ENCODE measurements around the gene PCDH9.

The PCDH9 gene

DNA sequence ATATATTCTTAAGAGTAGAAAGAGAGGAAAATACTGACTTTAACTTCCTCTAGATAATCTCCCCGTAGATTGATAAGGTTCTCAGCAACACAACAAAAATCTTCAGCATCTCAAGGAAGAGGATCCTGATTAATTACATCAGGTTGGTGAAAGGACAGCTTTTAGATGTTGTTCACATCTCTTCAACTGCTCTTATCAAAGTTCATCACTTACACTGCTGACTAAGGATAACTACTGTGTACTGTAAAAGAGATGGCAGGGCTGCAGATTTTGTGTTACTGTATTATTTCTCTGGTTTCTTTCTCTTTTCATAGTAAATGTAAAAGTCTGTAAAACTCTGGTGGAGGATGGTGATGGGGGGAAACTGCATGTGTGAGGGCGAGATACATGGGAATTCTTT lies 133.7 kb downstream of the PCDH9 start:
- no peaks in the 10 kb centered on the region for H3K9me3 ChIP-seq (ENCODE audit: insufficient read depth, low read length)
- H3K9ac ChIP-seq (ENCODE audit: insufficient read length, low read depth): no peak overlapping the region
- no peaks in the 10 kb centered on the region for H3K36me3 ChIP-seq (ENCODE audit: insufficient read depth, insufficient read length, low read length)
- H3K27me3 ChIP-seq (ENCODE audit: insufficient read depth, insufficient read length): no peaks in the 10 kb centered on the region
- no peak for DNase-seq (ENCODE audit: low read depth, low spot score)
- no peak overlapping the region for H3K4me3 ChIP-seq (ENCODE audit: insufficient read length, low read depth)
- TF ChIP-seq YY1 (IDR thresholded peaks at IDR 0.05; ENCODE audit: insufficient read depth, insufficient read length) (no peak), ZNF274 (IDR thresholded peaks at IDR 0.05; ENCODE audit: low read depth, low read length) (no peak), SUZ12 (IDR thresholded peaks at IDR 0.05; ENCODE audit: extremely low read depth, insufficient read depth, insufficient read length) (no peak)
- no peaks in the 10 kb centered on the region for H3K4me1 ChIP-seq (ENCODE audit: insufficient read depth, insufficient read length)

DNA sequence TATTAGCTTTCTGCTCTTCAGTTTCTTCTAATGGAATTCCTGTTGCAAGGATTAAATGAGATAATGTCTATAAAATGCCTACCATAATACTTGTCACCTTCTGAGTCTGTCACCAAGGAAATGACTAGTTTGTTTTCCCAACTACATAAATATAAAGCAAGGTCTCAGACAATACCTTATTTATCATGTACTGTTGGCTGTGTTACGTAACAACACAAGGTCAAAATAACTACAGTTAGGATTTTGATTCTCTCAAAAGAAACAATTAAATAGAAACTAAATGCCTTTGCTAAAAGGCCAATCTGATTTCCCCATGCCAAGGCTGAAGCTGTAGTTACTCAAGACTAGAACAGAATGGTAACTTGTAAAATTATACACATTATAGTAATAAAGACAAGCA lies 134.5 kb downstream of the PCDH9 start:
- no peaks in the 10 kb centered on the region for H3K9me3 ChIP-seq (ENCODE audit: insufficient read depth, low read length)
- no peak overlapping the region for H3K9ac ChIP-seq (ENCODE audit: insufficient read length, low read depth)
- H3K4me3 ChIP-seq (ENCODE audit: insufficient read length, low read depth): no peak overlapping the region
- no peak for DNase-seq (ENCODE audit: low read depth, low spot score)
- H3K27me3 ChIP-seq (ENCODE audit: insufficient read depth, insufficient read length): no peaks in the 10 kb centered on the region
- no peaks in the 10 kb centered on the region for H3K36me3 ChIP-seq (ENCODE audit: insufficient read depth, insufficient read length, low read length)
- H3K4me1 ChIP-seq (ENCODE audit: insufficient read depth, insufficient read length): no peaks in the 10 kb centered on the region
- TF ChIP-seq YY1 (IDR thresholded peaks at IDR 0.05; ENCODE audit: insufficient read depth, insufficient read length): no peak
- TF ChIP-seq SUZ12 (IDR thresholded peaks at IDR 0.05; ENCODE audit: extremely low read depth, insufficient read depth, insufficient read length): no peak
- no peak for TF ChIP-seq ZNF274 (IDR thresholded peaks at IDR 0.05; ENCODE audit: low read depth, low read length)

- TF ChIP-seq YY1 (IDR thresholded peaks at IDR 0.05; ENCODE audit: insufficient read depth, insufficient read length): no peak
- no peak for TF ChIP-seq ZNF274 (IDR thresholded peaks at IDR 0.05; ENCODE audit: low read depth, low read length)
- TF ChIP-seq SUZ12 (IDR thresholded peaks at IDR 0.05; ENCODE audit: extremely low read depth, insufficient read depth, insufficient read length): no peak
- Histone ChIP-seq H3K27me3 (ENCODE audit: insufficient read depth, insufficient read length) (no peaks in the 10 kb centered on the region), H3K9me3 (ENCODE audit: insufficient read depth, low read length) (no peaks in the 10 kb centered on the region), H3K36me3 (ENCODE audit: insufficient read depth, insufficient read length, low read length) (no peaks in the 10 kb centered on the region), H3K4me1 (ENCODE audit: insufficient read depth, insufficient read length) (no peaks in the 10 kb centered on the region), H3K4me3 (ENCODE audit: insufficient read length, low read depth) (no peak overlapping the region), H3K9ac (ENCODE audit: insufficient read length, low read depth) (no peak overlapping the region)
- no peak for DNase-seq (ENCODE audit: low read depth, low spot score)
Measured at GRCh38 chr13:67094952-67095351, 135.2 kb downstream of the PCDH9 start.

DNA sequence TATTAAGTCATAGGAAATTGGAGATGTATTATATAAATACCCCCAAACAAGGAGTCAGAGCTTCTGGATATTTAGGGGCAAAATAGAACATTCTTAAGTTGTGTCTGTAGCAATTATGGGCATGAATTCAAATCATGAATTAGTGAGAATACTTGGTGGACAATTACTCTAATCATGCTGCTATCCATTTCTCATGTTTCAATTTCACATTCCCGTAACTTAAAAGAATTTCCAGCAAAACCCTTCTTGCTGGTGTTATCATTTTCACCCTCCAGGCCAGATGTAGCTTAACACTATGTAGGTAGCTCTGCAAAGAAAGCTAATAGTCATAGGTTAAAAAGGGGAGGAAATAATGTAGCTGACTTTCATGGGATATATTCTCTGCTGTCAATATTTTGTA lies 136.1 kb downstream of the PCDH9 start:
- no peak overlapping the region for H3K9ac ChIP-seq (ENCODE audit: insufficient read length, low read depth)
- no peaks in the 10 kb centered on the region for H3K27me3 ChIP-seq (ENCODE audit: insufficient read depth, insufficient read length)
- H3K4me3 ChIP-seq (ENCODE audit: insufficient read length, low read depth): no peak overlapping the region
- DNase-seq (ENCODE audit: low read depth, low spot score): no peak
- H3K9me3 ChIP-seq (ENCODE audit: insufficient read depth, low read length): no peaks in the 10 kb centered on the region
- H3K36me3 ChIP-seq (ENCODE audit: insufficient read depth, insufficient read length, low read length): no peaks in the 10 kb centered on the region
- TF ChIP-seq ZNF274 (IDR thresholded peaks at IDR 0.05; ENCODE audit: low read depth, low read length) (no peak), SUZ12 (IDR thresholded peaks at IDR 0.05; ENCODE audit: extremely low read depth, insufficient read depth, insufficient read length) (no peak), YY1 (IDR thresholded peaks at IDR 0.05; ENCODE audit: insufficient read depth, insufficient read length) (no peak)
- no peaks in the 10 kb centered on the region for H3K4me1 ChIP-seq (ENCODE audit: insufficient read depth, insufficient read length)

DNA sequence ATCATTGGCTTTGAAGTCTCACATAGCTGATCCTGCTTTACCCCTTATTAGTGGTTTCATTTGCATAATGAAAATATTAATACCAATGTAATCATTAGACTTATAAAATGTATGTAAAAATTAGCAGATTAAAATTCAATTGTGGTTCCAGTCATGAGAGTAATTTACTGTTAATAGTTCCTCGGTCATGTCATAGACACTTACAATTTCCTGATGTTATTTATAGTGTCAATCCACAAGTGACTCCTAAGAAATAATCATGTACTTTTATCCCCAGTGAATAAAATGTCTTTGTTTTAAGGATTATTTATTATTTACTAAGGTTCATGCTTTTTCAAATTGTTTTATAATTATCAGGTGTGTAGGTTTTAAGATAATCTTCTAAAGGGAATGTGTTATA lies 138.5 kb downstream of the PCDH9 start:
- TF ChIP-seq YY1 (IDR thresholded peaks at IDR 0.05; ENCODE audit: insufficient read depth, insufficient read length): no peak
- no peak for TF ChIP-seq SUZ12 (IDR thresholded peaks at IDR 0.05; ENCODE audit: extremely low read depth, insufficient read depth, insufficient read length)
- TF ChIP-seq ZNF274 (IDR thresholded peaks at IDR 0.05; ENCODE audit: low read depth, low read length): no peak

DNA sequence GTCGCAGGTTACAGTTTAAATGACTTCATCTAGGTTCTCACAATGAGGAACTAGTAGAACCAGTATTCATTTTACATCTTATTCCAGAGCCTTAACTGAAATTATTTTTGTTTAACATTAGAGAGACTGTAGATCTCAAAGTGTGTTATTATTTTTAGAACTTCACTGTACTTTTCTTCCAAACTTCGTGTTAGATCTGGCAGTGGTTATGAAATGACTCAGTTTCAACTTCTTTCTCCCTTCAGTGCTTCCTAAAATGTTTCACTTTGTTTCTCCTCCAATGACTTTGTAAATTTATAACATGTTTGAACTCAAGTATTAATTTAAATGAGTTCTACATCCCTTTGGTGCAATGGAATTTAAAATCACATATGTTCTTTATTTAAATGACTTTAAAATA lies 139.3 kb downstream of the PCDH9 start:
- Histone ChIP-seq H3K4me1 (ENCODE audit: insufficient read depth, insufficient read length) (no peaks in the 10 kb centered on the region), H3K4me3 (ENCODE audit: insufficient read length, low read depth) (no peak overlapping the region), H3K9me3 (ENCODE audit: insufficient read depth, low read length) (no peaks in the 10 kb centered on the region), H3K36me3 (ENCODE audit: insufficient read depth, insufficient read length, low read length) (no peaks in the 10 kb centered on the region), H3K27me3 (ENCODE audit: insufficient read depth, insufficient read length) (no peaks in the 10 kb centered on the region), H3K9ac (ENCODE audit: insufficient read length, low read depth) (no peak overlapping the region)
- TF ChIP-seq ZNF274 (IDR thresholded peaks at IDR 0.05; ENCODE audit: low read depth, low read length) (no peak), SUZ12 (IDR thresholded peaks at IDR 0.05; ENCODE audit: extremely low read depth, insufficient read depth, insufficient read length) (no peak), YY1 (IDR thresholded peaks at IDR 0.05; ENCODE audit: insufficient read depth, insufficient read length) (no peak)
- no peak for DNase-seq (ENCODE audit: low read depth, low spot score)

More for the DNA sequence above, 138.5 kb downstream of the PCDH9 start:
- no peaks in the 10 kb centered on the region for H3K27me3 ChIP-seq (ENCODE audit: insufficient read depth, insufficient read length)
- no peak overlapping the region for H3K4me3 ChIP-seq (ENCODE audit: insufficient read length, low read depth)
- DNase-seq (ENCODE audit: low read depth, low spot score): no peak
- no peaks in the 10 kb centered on the region for H3K4me1 ChIP-seq (ENCODE audit: insufficient read depth, insufficient read length)
- H3K9ac ChIP-seq (ENCODE audit: insufficient read length, low read depth): no peak overlapping the region
- H3K9me3 ChIP-seq (ENCODE audit: insufficient read depth, low read length): no peaks in the 10 kb centered on the region
- no peaks in the 10 kb centered on the region for H3K36me3 ChIP-seq (ENCODE audit: insufficient read depth, insufficient read length, low read length)

- TF ChIP-seq SUZ12 (IDR thresholded peaks at IDR 0.05; ENCODE audit: extremely low read depth, insufficient read depth, insufficient read length) (no peak), YY1 (IDR thresholded peaks at IDR 0.05; ENCODE audit: insufficient read depth, insufficient read length) (no peak), ZNF274 (IDR thresholded peaks at IDR 0.05; ENCODE audit: low read depth, low read length) (no peak)
- no peak overlapping the region for H3K9ac ChIP-seq (ENCODE audit: insufficient read length, low read depth)
- no peaks in the 10 kb centered on the region for H3K4me1 ChIP-seq (ENCODE audit: insufficient read depth, insufficient read length)
- no peaks in the 10 kb centered on the region for H3K27me3 ChIP-seq (ENCODE audit: insufficient read depth, insufficient read length)
- H3K4me3 ChIP-seq (ENCODE audit: insufficient read length, low read depth): no peak overlapping the region
- H3K9me3 ChIP-seq (ENCODE audit: insufficient read depth, low read length): no peaks in the 10 kb centered on the region
- H3K36me3 ChIP-seq (ENCODE audit: insufficient read depth, insufficient read length, low read length): no peaks in the 10 kb centered on the region
- no peak for DNase-seq (ENCODE audit: low read depth, low spot score)
Measured at GRCh38 chr13:67087527-67087926, 142.6 kb downstream of the PCDH9 start.

DNA sequence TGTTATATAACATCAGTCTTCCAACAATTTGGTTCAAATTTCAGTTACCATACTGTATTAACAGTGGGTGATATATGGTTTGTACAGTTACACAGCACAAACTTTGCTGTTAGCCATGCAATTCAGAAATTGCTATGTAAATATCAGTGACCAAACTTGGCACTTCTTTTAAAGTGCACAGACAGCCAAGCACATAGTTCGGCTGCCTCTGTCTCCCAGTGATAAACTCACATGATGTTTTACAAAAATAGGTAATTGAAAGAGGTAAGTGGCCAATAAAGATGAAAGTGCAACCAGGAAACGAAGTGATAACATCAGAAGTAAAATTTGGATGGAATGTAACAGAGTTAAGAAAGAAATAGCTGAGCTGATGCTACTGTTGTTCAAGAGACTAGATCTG lies 143.9 kb downstream of the PCDH9 start:
- no peak overlapping the region for H3K9ac ChIP-seq (ENCODE audit: insufficient read length, low read depth)
- TF ChIP-seq ZNF274 (IDR thresholded peaks at IDR 0.05; ENCODE audit: low read depth, low read length): no peak
- TF ChIP-seq SUZ12 (IDR thresholded peaks at IDR 0.05; ENCODE audit: extremely low read depth, insufficient read depth, insufficient read length): no peak
- TF ChIP-seq YY1 (IDR thresholded peaks at IDR 0.05; ENCODE audit: insufficient read depth, insufficient read length): no peak
- H3K36me3 ChIP-seq (ENCODE audit: insufficient read depth, insufficient read length, low read length): no peaks in the 10 kb centered on the region

More for the DNA sequence above, 143.9 kb downstream of the PCDH9 start:
- no peaks in the 10 kb centered on the region for H3K27me3 ChIP-seq (ENCODE audit: insufficient read depth, insufficient read length)
- no peaks in the 10 kb centered on the region for H3K4me1 ChIP-seq (ENCODE audit: insufficient read depth, insufficient read length)
- H3K9me3 ChIP-seq (ENCODE audit: insufficient read depth, low read length): no peaks in the 10 kb centered on the region
- H3K4me3 ChIP-seq (ENCODE audit: insufficient read length, low read depth): no peak overlapping the region
- DNase-seq (ENCODE audit: low read depth, low spot score): no peak

Measured in NT2/D1 (cell line).